ENCODE measurements around the gene PLPPR4. TPM values are rescaled to one million over a fixed set of nuclear protein-coding genes. Genes with fewer than 3 reads are reported as not detected.

The PLPPR4 gene
- total RNA-seq, 3 donors from 2014 or later: 0.17 to 1.2 (median 0.36) TPM

DNA sequence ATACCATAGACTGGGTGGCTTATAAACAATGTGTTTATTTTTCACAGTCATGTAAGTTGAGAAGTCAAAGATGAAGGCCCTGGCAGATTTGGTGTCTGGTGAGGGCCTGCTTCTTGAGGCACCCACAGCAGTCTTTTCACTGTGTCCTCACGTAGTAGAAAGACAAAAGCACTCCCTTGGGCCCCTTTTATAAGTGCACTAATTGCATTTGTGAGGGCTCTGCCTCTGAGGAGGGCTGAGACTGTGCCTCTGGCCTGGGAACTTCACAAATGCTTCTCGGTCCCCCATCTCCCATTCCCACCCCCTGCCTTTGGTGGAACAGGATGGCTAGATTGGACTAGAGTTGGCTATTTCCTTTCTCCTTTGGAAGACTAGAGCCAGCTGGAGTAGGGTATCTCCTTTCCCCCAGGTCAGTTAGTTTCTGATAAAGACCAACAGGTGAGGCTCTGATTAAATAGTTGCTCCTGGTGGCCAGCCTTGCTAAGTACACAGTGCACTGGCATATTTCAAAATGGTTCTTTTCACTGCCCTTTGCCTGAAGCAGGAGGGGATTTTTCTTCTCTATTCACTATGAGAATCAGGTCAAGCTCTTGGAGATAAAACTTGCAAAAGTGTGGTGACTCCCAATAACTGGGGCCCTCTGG, 82.9 kb downstream of the PLPPR4 start:
- H3K4me1 ChIP-seq (ENCODE audit: low read depth): no peaks in the 10 kb centered on the region
- no peaks in the 10 kb centered on the region for H3K9me3 ChIP-seq
- ATAC-seq (no peak), DNase-seq (no peak)
- intact Hi-C loops (cut with DNase I, micrococcal nuclease): no loop called here
- no peak overlapping the region for H3K4me3 ChIP-seq
- no peaks in the 10 kb centered on the region for H3K36me3 ChIP-seq (ENCODE audit: low read depth)
- TF ChIP-seq, protein P1, sequence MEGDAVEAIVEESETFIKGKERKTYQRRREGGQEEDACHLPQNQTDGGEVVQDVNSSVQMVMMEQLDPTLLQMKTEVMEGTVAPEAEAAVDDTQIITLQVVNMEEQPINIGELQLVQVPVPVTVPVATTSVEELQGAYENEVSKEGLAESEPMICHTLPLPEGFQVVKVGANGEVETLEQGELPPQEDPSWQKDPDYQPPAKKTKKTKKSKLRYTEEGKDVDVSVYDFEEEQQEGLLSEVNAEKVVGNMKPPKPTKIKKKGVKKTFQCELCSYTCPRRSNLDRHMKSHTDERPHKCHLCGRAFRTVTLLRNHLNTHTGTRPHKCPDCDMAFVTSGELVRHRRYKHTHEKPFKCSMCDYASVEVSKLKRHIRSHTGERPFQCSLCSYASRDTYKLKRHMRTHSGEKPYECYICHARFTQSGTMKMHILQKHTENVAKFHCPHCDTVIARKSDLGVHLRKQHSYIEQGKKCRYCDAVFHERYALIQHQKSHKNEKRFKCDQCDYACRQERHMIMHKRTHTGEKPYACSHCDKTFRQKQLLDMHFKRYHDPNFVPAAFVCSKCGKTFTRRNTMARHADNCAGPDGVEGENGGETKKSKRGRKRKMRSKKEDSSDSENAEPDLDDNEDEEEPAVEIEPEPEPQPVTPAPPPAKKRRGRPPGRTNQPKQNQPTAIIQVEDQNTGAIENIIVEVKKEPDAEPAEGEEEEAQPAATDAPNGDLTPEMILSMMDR (IDR thresholded peaks at IDR 0.05): no peak

DNA sequence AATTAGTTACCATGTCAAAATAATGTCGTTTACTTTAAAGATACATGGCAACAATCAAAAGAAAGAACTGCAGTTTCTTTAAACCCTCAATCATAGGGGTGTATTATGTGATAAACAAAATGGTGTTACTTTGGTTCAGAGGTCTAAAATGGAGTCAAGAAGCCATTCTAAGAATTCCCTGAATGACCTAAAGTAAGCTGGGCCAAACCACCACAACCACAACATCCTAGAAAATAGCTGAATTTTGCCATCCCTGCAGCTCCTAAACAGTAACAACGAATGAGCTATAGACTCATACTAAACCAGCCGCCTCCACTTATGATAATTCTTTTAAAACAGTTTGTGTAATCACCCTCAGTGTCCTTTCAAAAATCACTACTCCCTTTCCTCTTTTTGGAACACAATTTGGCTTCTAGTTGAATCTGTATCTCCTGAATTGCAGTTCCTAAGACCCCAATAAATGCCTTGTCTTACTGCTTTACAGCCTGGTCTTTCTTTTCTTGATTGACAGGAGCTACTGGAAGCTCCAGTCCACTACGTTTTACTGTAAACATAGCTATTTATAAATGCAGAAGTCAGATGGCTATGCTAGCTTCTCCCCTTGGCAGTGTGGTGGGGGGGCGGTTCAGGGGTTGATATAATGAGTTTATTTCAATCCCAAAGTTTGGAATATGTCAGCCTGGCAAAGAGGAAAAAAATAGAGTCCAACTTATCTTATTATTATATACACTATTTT, 84.3 kb downstream of the PLPPR4 start:
- ATAC-seq (no peak), DNase-seq (no peak)
- H3K36me3 ChIP-seq (ENCODE audit: low read depth): no peaks in the 10 kb centered on the region
- TF ChIP-seq, protein P1 (IDR thresholded peaks at IDR 0.05): no peak
- H3K9me3 ChIP-seq: no peaks in the 10 kb centered on the region
- intact Hi-C loops (cut with DNase I, micrococcal nuclease): no loop called here
- no peak overlapping the region for H3K4me3 ChIP-seq
- H3K4me1 ChIP-seq (ENCODE audit: low read depth): no peaks in the 10 kb centered on the region

DNA sequence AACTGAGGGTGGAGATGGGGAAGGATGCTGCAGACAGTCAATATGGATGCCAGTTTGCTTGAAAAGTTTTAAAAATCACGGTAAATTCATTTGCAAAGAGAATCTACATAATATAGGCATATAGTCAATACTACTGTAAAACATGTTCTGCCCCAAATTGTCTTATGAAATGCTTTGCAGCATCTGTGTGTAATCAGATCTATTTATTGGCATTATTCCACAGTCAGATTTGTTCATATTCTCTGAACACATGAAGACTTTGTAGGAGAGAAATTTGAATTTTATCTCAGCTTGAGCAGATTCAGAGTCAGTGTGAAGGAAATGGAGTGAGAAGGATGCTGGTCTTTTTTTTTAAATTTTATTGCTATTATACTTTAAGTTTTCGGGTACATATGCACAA, 88.5 kb downstream of the PLPPR4 start:
- no peak overlapping the region for H3K4me3 ChIP-seq
- H3K4me1 ChIP-seq (ENCODE audit: low read depth): no peaks in the 10 kb centered on the region
- TF ChIP-seq, protein P1 (IDR thresholded peaks at IDR 0.05): no peak
- no peak for DNase-seq
- H3K9me3 ChIP-seq: no peaks in the 10 kb centered on the region
- ATAC-seq: no peak
- no peaks in the 10 kb centered on the region for H3K36me3 ChIP-seq (ENCODE audit: low read depth)
- intact Hi-C loops (cut with DNase I, micrococcal nuclease): no loop called here

DNA sequence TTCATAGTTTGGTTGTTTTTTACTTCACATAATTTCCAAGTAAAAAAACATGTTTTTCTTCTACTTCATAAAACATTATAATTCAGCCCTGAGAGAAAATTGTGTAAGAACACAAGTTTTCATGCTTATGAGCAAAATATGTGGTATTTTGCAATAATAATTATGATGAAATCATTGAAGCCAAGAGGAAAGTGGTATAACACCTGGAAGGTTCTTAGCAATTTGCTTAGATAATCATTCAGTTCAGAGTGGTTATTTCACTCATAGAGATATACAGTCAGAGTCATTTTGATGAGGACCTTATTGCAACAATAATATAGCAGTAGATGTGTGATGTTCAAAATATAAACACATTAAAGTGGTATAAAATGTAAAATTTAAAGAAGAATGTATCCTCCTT, 94.5 kb downstream of the PLPPR4 start:
- intact Hi-C loops (cut with DNase I, micrococcal nuclease): no loop called here
- no peak for ATAC-seq
- H3K36me3 ChIP-seq (ENCODE audit: low read depth): no peaks in the 10 kb centered on the region
- no peaks in the 10 kb centered on the region for H3K4me1 ChIP-seq (ENCODE audit: low read depth)
- H3K9me3 ChIP-seq: no peaks in the 10 kb centered on the region
- no peak for DNase-seq
- no peak overlapping the region for H3K4me3 ChIP-seq
- TF ChIP-seq, protein P1 (IDR thresholded peaks at IDR 0.05): no peak

Measured in mucosa of descending colon (tissue), 3 donors.